Astrocyte (in vitro differentiated cells and primary cell): Measurements from ENCODE around the gene EXD2.

Experiments
- CTCF ChIP-seq: IDR thresholded peaks from 2 replicates; pipeline ENCODE4 v1.5.1; 2011; ENCODE audit warnings: low read depth, mild to moderate bottlenecking, inconsistent platforms, low read length, moderate library complexity; ENCODE audit not compliant: insufficient read depth
- EZH2 ChIP-seq: IDR thresholded peaks from 2 replicates; pipeline ENCODE4 v1.6.1; 2012; ENCODE audit warnings: mild to moderate bottlenecking, low read length, inconsistent platforms; ENCODE audit not compliant: insufficient read depth

GRCh38 chr14:69288956-69289705 lies 97.8 kb downstream of the EXD2 start:
- no peak for TF ChIP-seq CTCF
- TF ChIP-seq EZH2, result no peak
